DMS53 treated with DMSO at 0.1 percent for 48 hours (cell line): ENCODE measurements around the gene COPE.
"Not testable (repeated sequence)": the region's sequence is repeated elsewhere in the genome, so short reads cannot be mapped to it uniquely, and the experiment has no call there.

Experiments used
- DNase-seq: peaks from one replicate; lab custom pipeline; 2025; ENCODE audit not compliant: unreplicated experiment; lab: John Stamatoyannopoulos, UW

COPE gene

DNA sequence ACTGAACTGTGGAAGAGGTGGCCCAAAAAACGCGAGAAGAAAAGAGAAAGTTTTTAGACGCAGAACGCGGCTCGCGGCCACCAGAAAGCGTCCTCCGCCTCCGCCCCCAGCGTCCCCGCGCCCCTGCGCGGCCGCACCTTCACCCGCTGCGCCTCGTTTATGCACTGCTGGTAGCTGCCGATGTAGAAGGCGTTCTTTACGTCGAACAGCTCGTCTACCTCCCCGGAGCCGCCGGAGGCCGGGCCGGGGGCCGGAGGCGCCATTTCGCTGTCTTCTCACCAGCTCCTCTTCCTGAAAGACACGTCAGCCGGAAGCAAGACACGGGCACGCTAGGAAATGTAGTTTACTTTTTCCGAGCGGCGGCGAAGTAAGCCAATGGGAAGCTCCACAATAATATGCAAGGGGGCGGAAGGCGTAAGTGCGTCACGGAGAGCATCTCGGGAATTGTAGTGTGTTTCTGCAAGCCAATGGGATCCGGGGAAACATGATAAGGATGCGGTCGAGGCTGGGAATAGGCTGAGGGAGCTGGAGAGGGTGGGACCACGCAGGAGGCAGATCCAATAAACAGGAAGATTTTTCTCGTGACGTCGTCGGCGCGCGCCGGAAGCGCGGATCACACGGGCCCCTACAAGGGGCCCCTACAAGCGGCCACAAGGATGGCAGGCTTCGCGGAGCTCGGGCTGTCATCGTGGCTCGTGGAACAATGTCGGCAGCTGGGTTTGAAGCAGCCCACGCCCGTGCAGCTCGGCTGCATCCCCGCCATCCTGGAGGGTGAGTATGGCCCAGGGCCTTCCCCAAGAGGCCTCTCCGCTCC, at the start of gene COPE, which contains the start of gene DDX49:
Gene COPE (minus strand): TSS at position 302 of the 814 bp plus-strand sequence. CDS start 39 bp downstream, at position 263.
Gene DDX49 (plus strand): TSS at position 630 of the 814 bp plus-strand sequence. CDS start 27 bp downstream, at position 657.
- peak; percentile 96 for DNase-seq

- DNase-seq: no peak
Measured at GRCh38 chr19:18967358-18968146, 48.4 kb upstream of the COPE start.

DNA sequence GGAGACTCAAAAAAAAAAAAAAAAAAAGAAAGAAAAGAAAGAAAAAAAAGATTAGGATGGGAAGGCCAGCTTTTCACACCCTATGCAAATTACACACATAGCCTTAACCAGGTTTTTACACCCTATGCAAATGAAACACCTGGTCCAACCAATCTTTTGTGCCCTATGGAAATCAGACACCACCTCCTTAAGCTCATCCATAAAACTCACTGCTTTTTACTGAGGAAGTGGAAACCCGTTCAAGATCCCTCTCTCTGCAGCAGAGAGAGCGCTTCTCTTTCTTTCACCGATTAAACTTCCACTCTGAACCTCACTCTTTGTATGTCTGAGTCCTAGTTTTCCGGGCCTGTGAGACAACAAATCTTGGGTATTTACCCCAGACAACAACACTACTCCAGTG, 47.1 kb upstream of the COPE start:
- no peak for DNase-seq

- no peak for DNase-seq
Measured at GRCh38 chr19:18964121-18964520, 44.9 kb upstream of the COPE start.

GRCh38 chr19:18961767-18962620, 42.8 kb upstream of the COPE start:
- no peak for DNase-seq

- DNase-seq: no peak
Measured at GRCh38 chr19:18960370-18960769, 41.2 kb upstream of the COPE start.

- DNase-seq: no peak
Measured at GRCh38 chr19:18955042-18955441, 35.9 kb upstream of the COPE start.

GRCh38 chr19:18954094-18954493, 34.9 kb upstream of the COPE start:
- DNase-seq: no peak

GRCh38 chr19:18952364-18953003, 33.3 kb upstream of the COPE start:
- DNase-seq: not testable (repeated sequence)

- DNase-seq: no peak
Measured at GRCh38 chr19:18951721-18952281, 32.6 kb upstream of the COPE start.

GRCh38 chr19:18949858-18950257, 30.7 kb upstream of the COPE start:
- no peak for DNase-seq

GRCh38 chr19:18948976-18949356, 29.8 kb upstream of the COPE start:
- DNase-seq: no peak

DNA sequence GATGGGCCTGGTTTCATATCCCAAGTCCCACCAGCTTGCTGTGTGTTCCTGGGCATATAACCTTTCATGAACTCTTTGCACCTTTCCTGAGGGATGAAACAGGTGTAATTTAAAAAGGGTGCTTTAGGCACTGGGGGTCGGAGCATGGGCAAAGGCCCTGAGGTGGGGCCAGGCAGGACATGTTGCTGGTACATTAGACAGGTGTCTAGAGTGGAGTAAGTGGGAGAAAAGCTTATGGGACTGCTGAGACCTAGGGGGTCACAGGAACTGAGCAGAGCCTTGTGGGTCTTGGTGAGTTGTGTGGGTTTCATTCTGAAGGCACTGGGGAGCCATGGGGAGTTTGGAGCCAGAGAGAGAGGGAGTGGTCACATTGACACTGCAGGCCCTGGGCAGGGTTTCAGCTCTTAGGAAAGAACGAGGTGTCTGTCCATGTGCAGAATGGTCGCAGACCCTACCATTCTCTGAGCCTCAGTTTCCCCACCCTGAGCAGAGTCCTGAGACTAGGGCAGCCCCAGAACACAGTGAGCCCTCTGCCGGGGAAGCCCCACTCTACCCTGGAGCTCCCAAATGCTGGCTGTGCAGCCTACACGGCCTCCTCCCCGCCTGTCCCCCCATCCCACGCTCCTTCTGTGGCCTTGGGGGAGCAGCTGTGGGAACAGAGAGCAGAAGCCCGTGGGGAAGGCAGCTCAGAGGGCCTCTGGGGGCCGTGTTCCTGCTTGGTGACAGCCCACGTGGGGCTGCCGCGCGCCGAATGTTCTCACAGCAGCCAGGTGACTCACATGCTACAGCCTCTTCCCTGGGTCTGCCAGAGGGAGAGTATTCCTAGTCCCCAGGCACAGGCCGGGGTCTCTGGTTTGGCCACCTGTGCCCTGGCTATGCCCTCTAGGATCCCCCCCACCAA, 29.1 kb upstream of the COPE start:
- DNase-seq: no peak

GRCh38 chr19:18946918-18947317, 27.7 kb upstream of the COPE start:
- DNase-seq: no peak

DNA sequence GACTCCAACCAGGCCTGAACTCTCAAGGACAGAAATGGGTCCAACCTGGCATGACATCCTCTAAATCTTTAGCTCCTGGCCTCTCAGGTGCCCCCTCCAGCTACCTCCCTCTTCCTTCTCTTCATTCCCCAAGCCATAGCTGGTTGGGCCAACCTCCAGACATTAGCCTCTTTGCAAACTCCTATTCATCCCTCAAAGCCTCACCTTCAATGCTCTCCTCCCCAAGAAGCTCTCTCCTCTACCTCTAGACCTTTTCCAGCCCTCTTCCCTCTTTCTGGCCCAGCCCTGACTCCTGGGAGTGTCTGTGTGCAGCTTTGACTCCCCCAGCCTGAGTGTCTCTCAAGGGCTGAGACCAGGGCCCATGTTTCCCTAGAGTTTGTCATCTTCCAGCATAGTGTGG, 27.1 kb upstream of the COPE start:
- no peak for DNase-seq

DNA sequence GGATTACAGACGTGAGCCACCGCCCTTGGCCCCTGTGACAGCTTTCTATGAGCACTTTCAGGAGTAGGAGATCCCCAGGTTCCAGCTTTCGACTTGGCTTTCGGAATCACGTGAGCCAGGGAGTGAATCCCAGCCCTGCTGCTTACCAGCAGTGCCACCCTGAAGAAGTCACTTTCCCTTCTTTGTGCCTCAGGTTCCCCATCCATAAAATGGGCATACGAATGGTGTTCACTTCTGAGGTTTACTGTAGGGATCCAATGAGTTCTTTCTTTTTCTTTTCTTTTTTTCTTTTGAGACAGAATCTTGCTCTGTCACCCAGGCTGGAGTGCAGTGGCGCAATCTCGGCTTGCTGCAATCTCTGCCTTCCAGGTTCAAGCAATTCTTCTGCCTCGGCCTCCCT, 26.1 kb upstream of the COPE start:
- DNase-seq: no peak

- DNase-seq: no peak
Measured at GRCh38 chr19:18943465-18943864, 24.3 kb upstream of the COPE start.

DNA sequence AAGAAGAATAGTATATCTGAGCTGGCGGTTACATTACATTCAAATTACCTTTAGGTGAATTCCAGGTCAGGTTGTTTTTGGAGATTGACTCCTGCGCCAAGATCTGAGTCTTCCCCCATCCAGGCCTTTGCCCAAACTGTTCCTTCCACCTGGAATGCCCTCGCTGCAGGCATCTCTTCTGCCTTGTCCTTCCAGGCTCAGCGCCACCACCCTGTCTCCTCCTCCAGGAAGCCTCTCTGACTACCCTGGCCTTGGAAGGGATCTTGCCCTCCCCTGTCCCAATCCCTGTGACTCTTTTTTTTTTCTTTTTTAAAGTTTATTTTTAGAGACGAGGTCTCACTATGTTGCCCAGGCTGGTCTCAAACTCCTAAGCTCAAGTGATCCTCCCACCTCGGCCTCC, 23.5 kb upstream of the COPE start:
- DNase-seq: no peak

- no peak for DNase-seq
Measured at GRCh38 chr19:18941628-18942354, 22.6 kb upstream of the COPE start.
